ENCODE measurements around the gene PTGER4.
A peak's percentile ranks its signal among the peaks of the same experiment; 100 is the strongest.

Gene PTGER4

GRCh38 chr5:40672425-40672824 is 7.3 kb upstream of the PTGER4 start:
- DNase-seq, result no peak

DNA sequence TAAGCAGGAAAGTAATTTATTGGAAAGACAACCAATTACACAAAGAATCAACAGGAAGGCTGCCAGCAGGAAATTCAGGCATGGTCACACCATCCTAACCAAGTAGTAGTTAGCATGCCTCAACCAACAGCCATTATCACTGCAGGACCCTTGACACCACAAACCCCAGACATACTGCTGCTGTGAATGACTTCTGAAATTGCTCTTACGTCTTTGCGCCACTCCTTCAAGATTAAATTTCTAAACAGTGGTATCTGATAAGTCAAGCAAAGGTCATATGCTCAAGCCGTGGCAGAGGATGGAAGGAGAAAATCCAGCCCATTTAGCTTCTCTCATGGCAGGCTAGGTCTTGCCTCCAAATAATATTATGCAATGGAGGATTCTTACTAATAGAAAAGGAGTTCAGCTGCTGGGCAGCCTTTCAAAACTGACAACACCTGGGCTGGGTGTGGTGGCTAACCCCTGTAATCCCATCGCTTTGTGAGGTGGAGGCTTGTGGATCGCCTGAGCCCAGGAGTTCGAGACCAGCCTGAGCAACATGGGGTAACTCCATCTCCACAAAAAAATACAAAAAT is 5.0 kb upstream of the PTGER4 start:
- no peak for DNase-seq

GRCh38 chr5:40675396-40676133 is 4.2 kb upstream of the PTGER4 start:
- no peak for DNase-seq

GRCh38 chr5:40676613-40677343 is 2.9 kb upstream of the PTGER4 start:
- no peak for DNase-seq

GRCh38 chr5:40677456-40677855 is 2.3 kb upstream of the PTGER4 start:
- DNase-seq, result no peak

DNA sequence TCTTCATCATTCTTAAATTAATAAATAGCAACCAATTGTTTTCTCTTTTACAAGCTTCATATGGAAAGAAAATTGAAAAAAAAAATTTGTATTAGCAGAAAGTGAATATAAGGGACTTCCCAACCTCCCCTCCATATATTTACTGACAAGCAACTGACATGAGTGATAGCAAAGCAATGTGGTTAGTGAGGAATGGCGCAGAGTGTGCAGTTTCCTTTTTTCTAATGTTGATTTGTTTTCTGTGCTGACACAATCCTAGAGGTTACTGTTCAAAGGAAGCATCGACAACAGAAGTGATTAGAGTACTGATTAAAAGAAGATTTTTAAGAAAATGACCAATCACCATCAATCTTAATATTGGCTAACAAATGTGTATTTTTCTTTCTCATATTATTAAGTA is 1.7 kb upstream of the PTGER4 start:
- no peak for DNase-seq

DNA sequence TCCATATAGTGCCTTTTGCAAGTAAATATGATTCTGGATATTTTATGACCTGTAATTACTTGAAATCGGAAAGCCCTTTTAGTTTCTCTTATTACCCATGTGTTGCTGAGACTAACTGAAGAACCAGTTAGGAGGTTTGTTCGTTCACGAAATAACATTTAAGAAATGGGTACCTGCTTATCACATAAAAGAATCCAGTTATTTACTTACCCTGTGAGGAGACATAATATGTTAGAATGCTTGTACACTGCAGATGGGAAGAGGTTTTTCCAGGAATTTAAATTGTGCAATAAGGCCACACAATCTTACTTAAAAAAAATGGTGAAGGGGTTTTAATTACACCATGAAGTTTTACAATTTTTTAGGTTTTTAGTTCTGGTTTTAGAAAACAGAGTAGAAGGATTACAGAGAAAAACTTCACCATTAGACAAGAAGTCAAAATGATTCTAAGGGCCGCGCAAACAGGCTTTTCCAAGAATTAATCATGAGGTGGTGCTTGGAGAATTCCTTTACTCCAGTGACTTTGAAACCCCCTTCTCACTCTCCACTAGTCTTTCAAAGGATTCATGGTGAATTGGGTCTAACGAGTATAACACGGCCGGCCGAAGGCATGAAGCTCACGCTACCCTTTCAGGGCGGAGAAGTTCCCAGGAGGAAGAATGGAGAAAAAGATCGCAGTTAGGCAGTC is 1.1 kb upstream of the PTGER4 start:
- no peak for DNase-seq

DNA sequence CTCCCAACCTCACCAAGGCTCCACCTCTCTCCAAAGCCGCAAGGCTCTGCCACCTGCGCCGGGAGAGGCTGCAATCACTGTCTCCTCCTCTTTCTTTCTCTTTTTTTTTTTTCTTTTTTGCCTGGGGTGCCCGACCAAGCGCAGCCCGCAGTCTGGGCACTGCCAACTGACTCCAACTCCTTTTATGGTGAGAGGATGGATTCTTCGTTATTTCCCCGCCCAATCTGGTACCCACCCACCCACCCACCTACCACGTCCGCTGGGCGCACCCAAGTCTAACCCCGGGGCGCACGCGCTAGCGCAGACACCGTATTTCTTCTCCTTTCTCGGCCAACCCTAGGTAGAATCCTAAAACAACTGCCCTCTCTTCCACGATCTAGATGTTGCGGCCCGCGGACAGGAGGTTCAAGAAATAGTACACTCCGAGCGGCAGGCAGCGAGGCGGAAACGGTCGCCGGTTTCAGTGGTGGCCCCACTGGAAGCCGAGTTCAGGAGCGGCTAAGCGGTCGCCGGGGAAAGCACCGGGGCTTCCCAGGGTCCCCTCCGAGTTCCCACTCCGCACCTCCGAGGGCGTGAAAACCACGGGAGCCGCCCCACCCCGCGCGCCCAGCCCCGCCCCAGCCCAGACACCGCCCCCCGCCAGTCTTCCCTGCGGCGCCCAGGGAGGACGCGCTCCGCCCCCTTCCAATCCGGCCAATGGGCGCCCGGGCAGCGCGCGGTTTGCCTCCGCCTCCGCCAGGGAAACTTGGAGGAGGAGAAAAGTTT is 385 bp upstream of the PTGER4 start:
- peak; percentile 85 for DNase-seq

- DNase-seq, result peak; percentile 50
These were observed 1.1 kb downstream of the PTGER4 start for GRCh38 chr5:40680741-40681362.

DNA sequence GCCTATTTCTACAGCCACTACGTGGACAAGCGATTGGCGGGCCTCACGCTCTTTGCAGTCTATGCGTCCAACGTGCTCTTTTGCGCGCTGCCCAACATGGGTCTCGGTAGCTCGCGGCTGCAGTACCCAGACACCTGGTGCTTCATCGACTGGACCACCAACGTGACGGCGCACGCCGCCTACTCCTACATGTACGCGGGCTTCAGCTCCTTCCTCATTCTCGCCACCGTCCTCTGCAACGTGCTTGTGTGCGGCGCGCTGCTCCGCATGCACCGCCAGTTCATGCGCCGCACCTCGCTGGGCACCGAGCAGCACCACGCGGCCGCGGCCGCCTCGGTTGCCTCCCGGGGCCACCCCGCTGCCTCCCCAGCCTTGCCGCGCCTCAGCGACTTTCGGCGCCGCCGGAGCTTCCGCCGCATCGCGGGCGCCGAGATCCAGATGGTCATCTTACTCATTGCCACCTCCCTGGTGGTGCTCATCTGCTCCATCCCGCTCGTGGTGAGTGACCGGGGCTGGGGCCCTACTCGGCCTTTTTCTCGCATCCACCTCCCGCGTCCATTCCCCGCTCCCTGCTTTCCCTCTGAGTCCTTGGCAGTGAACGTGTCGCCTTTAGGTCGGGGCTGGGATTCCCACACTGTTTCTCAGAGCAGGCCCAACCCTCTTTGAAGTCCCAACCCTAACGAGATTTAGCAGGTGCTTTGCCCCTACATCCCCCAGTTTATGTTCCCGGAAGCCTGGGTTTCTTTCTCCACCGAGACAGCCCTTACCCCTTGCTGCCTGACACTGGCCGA is 1.8 kb downstream of the PTGER4 start:
- peak; percentile 64 for DNase-seq

- no peak for DNase-seq
These were observed 2.7 kb downstream of the PTGER4 start for GRCh38 chr5:40682154-40683017.

GRCh38 chr5:40683305-40683704 is 3.6 kb downstream of the PTGER4 start:
- DNase-seq, result no peak

DNA sequence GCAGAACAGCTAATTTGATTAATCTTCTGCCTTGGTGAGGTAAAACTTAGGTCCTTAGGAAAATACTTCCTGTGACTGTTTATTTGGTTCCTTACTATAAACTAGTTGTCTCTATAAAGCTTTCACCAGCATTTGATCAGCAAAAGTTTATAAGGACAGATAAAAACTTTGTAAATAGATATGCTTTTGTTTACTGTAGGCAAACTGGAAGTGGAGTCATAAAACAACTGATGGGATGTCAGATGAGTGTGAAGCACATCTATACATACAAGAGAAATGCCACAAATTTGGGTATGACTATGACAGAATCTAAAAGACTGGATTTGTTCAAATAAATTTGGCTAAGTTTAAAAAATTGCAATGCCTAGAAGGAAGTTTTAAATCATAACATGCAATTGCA is 5.5 kb downstream of the PTGER4 start:
- no peak for DNase-seq

- no peak for DNase-seq
These were observed 6.3 kb downstream of the PTGER4 start for GRCh38 chr5:40685976-40686486.

DNA sequence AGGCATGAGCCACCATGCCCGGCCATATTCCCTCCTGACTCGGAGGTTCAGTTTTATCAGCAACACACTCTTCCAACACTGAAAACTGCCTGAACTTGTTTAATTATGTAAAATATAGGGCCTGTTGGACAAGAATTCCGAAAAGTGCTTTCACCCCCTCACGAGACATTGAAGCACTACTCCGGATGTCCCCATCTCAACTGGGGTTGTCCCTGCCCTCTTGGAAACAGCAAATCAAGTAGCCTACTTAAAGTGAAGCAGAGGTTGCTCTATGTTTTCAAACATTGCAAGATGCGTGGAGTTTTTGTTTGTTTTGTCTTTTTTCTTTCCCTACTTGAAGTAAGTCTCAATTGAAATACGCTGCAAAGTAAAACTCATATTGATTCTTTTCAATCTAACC is 7.6 kb downstream of the PTGER4 start:
- DNase-seq, result no peak

DNA sequence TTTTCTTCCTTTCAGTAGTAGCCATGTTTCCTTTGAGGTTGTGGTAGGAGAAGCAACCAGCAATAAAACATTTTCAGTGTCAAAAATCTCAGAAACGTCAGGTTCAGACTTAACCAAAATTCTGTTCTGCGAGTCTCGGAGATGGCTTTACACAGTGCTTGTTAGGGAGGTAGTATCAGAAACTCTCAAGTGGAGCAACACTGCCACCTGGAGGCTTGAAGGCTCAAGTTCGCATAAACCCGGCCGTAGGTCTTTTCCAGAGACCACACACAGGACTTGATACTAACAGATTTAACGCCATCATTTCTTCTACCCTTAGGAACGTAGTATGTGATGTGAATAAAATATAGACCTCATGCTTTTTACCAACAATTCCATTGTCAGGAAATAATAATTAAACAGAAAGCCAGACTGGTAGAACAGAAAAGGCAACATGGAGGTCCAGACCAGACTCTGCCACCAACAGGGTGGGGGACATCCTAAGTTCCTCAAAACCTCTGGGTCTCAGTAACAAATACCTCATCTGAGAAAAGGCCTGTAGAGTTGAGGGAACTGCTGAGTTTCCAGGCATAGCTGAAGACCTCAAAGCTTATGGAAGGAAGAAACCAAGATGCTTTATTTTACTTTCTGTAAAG is 8.5 kb downstream of the PTGER4 start:
- peak; percentile 81 for DNase-seq

- no peak for DNase-seq
These were observed 9.3 kb downstream of the PTGER4 start for GRCh38 chr5:40688996-40689395.

- no peak for DNase-seq
These were observed 9.7 kb downstream of the PTGER4 start for GRCh38 chr5:40689438-40689837.

GRCh38 chr5:40690267-40690666 is 10.6 kb downstream of the PTGER4 start:
- DNase-seq, result no peak

GRCh38 chr5:40691894-40692293 is 12.2 kb downstream of the PTGER4 start:
- DNase-seq, result no peak
